DMS153 (cell line): ENCODE measurements around the gene GPR137C.

Experiments
- DNase-seq: peaks from one replicate; lab custom pipeline; 2025; lab: John Stamatoyannopoulos, UW

The GPR137C gene

GRCh38 chr14:52552063-52552988 is at the start of gene GPR137C, which contains the start of gene TXNDC16:
GPR137C (plus strand) TSS chr14:52552836; CDS start chr14:52553148, 312 bp downstream.
TXNDC16 (minus strand) TSS chr14:52552505; CDS start chr14:52543557, 8,948 bp downstream.
- peak; percentile 99 for DNase-seq

DNA sequence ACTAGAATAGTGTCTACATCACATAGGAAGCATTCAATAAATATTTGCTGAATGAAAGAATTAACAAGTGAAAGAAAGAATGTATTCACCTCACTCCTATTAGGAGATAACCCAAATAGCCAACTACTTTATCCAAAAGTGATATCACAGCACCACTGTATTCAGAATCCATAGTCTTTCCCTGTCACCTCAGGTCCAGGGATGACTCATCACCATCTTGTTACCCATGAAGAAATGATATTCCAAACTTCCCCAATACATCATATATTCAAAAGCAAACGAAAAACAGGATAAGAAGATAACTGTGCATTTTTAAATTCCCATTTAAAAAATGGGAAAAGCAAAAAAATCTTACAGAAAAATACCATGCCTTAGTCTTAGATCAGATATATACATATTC is 39.4 kb upstream of the GPR137C start:
- no peak for DNase-seq

- no peak for DNase-seq
Measured at GRCh38 chr14:52514046-52514811, 38.4 kb upstream of the GPR137C start.

DNA sequence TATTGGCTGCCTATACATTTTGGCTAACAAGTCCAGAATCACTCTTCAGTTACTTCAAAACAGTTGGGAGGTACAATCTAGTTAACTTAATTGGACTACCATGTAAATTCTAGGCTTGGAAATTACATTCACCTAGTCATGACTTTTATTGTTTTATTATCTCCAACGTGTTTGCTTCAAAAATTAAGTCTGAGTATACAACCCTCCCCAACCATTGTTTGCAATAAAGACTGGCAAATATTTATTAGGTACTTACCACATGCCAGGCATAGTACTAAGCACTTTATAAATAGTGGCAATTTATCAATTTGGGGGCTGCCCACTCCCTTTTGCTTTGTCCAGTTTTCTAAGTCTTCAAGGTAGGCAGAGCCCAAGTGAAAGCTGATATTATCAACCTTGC is 30.6 kb upstream of the GPR137C start:
- no peak for DNase-seq

DNA sequence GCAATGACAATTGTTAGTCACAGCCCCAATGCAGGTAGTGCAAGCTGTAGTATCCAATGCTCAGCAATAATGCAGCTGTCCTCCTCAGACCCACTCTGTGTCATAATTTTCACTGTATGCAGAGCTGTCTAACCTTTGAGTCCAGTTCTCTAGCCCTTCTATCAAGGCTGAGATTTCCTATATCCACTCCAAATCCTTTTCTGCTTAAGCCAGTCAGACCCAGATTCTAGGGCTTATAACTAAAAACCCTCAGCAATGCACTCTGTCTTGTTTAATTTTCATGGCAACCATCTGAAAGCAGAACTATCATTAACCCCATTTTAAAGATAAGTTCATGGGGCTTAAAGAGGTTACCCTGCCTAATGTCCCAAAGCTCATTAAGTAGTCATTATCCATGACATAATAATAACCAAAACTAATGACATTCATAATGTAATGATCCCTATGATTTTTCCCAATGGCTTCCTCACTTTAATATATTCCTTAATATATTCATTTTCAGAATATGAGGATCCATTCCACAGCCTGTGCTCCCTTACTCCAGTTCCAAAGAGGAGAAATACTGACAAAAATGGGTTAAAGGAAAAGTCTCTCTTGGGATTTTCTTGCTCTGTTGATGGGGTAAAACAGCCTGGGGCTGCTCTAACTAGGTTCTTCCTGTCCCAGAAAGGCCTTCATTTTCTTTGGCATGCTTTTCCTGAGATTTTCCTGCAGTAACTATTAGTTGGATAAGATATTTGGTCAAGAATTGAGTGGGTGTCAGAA is 29.9 kb upstream of the GPR137C start:
- DNase-seq: no peak

GRCh38 chr14:52527052-52527451 is 25.6 kb upstream of the GPR137C start:
- DNase-seq: no peak

GRCh38 chr14:52531481-52531880 is 21.2 kb upstream of the GPR137C start:
- DNase-seq: no peak

GRCh38 chr14:52536269-52536668 is 16.4 kb upstream of the GPR137C start:
- DNase-seq: no peak

DNA sequence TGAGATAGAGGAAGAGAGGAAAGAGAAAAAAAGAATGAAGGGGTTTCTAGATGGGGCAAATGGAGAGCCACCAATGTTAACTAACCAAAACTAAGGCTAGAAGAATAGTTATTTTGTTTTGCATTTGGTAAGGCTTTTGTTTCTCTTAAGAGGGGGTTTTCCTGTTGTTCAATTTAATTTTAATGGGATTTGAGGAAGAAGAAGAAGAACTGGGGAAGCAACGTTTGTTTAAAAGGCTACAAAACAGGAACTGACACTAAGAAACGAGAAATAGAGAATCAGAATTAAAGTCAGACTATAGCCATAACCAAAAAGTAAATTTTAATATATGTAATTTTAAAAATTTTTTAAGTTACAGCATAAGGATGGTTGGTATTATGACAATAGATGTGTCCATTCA is 14.0 kb upstream of the GPR137C start:
- no peak for DNase-seq

GRCh38 chr14:52545584-52546317 is 6.9 kb upstream of the GPR137C start:
- DNase-seq: no peak

DNA sequence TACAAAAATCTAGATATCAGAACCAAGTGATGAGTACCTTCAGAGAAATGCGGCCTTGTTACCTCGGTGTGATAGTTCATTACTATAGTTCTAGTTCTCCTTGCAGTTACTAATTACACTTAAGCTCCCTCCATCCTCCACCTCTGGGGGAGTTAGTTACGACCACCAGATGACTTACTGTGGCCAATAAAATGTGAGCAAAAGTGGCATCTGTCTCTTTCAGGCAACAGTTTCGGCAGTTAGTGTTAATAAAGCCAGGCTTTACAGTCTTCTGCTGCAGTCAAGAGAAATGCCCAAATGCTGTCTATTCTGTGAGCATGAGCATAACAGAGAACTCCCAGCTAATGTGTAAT is 6.3 kb upstream of the GPR137C start:
- DNase-seq: no peak

GRCh38 chr14:52547027-52547426 is 5.6 kb upstream of the GPR137C start:
- DNase-seq: no peak

- no peak for DNase-seq
Measured at GRCh38 chr14:52547526-52547925, 5.1 kb upstream of the GPR137C start.

- DNase-seq: no peak
Measured at GRCh38 chr14:52550661-52551060, 2.0 kb upstream of the GPR137C start.

GRCh38 chr14:52551205-52551604 is 1.4 kb upstream of the GPR137C start:
- no peak for DNase-seq

DNA sequence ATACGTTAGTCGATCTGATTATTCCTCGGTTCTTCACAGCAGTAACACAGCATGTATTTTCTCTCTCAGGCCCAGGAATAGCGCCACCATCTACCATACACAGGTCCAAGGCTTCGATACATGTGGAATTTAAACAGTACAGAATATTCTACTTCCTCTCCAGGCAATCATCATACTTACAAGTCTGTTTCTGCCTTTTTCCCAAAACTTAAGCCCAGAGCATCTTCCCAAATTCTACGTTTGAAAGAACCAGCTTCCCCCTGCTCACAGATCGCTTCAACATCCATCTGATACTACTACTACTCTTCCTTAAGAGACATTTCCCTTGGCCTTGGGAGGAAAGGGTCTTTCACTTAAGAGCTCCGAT is 957 bp upstream of the GPR137C start:
- DNase-seq: peak; percentile 6

DNA sequence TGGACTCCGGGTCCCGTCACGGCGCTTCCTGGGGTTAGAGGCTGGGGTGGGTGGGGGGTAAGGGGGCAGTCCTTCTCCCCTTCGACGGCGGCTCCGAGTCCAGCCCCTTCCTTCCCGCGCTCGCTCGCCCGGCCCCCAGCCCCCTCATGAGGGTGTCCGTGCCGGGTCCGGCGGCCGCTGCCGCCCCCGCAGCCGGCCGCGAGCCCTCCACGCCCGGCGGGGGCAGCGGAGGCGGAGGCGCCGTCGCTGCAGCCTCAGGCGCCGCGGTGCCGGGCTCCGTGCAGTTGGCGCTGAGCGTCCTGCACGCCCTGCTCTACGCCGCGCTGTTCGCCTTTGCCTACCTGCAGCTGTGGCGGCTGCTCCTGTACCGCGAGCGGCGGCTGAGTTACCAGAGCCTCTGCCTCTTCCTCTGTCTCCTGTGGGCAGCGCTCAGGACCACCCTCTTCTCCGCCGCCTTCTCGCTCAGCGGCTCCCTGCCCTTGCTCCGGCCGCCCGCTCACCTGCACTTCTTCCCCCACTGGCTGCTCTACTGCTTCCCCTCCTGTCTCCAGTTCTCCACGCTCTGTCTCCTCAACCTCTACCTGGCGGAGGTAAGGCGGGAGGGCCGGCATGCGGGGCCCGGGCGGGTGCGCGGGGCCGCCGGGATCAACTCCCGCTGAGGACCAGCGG is 500 bp downstream of the GPR137C start:
- no peak for DNase-seq

DNA sequence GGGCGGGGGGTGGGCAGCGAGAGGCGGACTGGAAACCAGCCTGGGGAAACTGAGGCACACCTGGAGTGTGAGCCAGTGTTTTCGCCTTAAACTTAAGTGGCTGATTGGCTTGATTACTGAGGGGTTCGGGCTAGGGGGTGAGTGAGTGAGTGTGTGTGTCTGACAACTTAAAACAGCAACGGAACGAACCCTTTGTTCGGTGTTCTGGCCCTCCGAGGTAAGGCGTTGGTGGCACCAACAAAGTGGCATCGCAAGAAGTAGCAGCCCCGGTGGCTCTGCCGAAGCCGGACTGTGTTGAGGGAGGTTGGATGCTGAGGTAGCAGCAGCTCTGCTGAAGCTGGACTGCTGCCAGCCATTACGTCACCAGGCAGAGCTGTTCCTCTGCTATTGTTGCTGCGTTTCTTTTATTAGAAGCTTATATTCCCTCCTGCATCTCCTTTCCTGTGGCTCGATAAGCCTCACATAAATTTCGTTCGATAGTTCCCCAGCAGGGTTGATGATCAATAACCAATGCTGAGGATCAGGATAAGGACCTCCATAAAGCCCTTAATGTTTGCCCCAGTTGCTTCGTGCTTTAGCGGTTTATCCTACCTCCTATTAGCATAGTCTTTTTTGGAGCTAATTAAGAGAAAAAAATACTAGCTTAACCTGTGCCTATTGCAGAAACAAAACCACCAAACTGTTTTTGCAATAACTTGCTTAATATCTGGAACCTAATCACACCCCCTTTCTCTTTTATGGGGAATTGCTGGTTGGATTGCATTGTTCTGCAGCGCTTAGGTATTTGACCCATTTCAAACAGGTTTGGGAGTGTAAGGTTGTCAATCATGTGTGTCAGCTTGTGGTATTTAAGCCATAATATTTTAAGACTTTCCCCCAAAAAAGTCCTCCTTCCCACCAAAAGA is 1.3 kb downstream of the GPR137C start:
- DNase-seq: peak; percentile 81

DNA sequence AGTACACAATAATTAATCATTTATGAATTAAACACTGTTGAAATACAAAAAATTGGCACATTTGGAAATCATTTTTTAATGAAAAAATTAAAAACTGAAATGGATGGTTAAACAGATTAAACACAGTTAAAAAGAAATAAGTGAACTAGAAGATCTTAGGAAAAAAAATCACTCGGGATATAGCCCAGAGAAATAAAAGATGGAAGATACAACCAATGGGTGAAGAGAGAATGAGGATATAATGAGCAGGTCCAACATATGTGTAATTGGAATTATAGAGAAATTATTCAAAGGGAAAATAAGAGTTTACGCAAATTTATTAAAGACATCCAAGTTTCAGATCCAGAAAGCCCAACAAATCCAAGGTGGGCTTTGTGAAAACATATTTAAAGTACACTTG is 6.1 kb downstream of the GPR137C start:
- DNase-seq: no peak

DNA sequence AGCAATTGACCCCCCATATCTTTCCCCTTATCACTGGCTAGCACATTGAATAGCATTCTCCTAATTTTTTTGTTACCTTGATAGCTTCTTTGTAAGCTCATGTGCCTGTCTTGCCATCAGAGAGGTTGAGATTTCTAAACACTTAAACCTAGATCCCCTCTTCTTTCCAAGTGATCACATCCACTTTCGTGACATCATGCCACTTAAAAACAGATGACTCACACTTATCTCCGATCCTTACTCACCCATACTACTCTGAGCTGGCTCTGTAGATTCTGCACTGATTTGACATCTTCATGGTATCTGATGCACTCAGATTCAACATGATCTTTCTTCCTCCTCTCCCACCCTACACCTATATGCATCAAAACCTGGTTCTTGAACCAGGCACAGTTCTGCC is 10.5 kb downstream of the GPR137C start:
- DNase-seq: no peak
